GM12875 (cell line): ENCODE measurements around the gene DOCK10.

ENCODE experiments used
- H3K4me3 ChIP-seq: one replicate; pipeline ENCODE4 v1.5.1; 2011; ENCODE audit warnings: low read depth, low read length, control low read depth
- TF ChIP-seq, protein P1 (sequence below): IDR thresholded peaks from 2 replicates; pipeline ENCODE4 v1.5.1; 2011; ENCODE audit warnings: low read depth, mild to moderate bottlenecking, control low read depth, inconsistent platforms, low read length, moderate library complexity, borderline replicate concordance; ENCODE audit not compliant: insufficient read depth

DOCK10 gene

DNA sequence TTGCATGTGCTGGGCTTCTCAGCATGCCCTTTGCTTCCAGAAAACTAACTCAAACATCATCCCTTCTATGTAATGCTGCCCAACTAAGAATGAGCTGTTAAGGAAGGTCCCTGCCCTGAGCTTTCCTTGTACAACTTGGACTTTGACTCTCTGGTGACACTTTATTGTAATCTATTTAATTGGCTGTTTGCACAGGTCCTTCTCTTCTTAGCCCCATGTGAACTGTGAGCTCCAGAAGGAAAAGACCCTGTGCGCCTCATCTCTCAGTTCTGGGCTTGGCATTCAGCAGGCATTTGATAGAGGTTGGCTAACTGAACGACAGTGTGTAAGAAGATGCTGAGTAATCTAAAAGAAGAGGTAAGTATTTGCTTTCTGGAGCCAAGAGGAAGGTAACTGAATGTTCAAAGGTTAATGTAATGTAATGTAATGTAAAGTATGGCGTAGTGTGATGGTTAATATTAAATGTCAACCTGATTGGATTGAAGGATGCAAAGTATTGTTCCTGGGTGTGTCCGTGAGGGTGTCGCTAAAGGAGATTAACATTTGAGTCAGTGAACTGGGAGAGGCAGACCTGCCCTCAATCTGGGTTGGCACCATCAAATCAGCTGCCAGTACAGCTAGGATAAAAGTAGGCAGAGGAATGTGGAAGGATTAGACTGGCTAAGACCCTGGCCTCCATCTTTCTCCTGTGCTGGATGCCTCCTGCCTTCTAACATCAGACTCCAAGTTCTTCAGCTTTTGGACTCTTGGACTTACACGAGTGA lies 265.3 kb downstream of the DOCK10 start:
- no peak overlapping the region for H3K4me3 ChIP-seq
- TF ChIP-seq, protein P1, sequence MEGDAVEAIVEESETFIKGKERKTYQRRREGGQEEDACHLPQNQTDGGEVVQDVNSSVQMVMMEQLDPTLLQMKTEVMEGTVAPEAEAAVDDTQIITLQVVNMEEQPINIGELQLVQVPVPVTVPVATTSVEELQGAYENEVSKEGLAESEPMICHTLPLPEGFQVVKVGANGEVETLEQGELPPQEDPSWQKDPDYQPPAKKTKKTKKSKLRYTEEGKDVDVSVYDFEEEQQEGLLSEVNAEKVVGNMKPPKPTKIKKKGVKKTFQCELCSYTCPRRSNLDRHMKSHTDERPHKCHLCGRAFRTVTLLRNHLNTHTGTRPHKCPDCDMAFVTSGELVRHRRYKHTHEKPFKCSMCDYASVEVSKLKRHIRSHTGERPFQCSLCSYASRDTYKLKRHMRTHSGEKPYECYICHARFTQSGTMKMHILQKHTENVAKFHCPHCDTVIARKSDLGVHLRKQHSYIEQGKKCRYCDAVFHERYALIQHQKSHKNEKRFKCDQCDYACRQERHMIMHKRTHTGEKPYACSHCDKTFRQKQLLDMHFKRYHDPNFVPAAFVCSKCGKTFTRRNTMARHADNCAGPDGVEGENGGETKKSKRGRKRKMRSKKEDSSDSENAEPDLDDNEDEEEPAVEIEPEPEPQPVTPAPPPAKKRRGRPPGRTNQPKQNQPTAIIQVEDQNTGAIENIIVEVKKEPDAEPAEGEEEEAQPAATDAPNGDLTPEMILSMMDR = no peak

DNA sequence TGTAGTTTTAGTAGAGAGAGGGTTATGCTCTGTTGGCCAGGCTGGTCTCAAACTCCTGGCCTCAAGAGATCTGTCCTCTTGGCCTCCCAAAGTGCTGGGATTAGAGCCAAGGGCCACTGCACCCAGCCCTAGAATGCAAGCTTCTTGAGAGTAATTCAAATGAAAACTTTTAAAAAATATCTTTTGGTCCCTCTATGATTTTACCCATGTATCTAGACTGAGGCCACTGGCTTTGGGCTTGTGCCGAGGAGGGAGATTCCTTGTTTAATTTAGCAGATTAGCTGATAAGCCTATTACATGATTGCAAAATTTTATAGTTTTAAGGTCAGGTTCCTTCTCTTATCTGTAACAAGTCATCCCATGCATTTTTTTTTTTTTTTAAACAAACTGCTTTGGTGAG lies 266.6 kb downstream of the DOCK10 start:
- H3K4me3 ChIP-seq = no peak overlapping the region
- TF ChIP-seq, protein P1 = no peak

DNA sequence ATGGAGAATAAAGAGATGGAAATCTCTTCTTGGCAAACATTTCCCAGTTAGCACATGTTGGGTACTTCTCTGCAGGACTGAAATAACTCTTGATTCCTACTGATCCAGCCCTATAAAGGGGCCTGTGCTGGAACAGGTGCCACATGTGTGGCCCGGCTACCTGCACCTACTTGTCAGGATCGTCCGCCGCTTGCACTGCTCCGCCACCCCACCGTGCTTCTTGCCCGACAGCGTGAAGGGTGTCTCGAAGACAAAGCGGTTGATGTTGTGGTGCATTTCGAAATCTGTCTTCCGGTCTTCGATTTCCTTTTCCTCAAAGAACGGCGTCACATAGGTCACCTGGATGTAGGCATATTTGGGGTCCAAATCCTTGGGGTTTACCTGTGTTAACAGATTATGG lies 267.5 kb downstream of the DOCK10 start:
- TF ChIP-seq, protein P1 = no peak
- no peak overlapping the region for H3K4me3 ChIP-seq

DNA sequence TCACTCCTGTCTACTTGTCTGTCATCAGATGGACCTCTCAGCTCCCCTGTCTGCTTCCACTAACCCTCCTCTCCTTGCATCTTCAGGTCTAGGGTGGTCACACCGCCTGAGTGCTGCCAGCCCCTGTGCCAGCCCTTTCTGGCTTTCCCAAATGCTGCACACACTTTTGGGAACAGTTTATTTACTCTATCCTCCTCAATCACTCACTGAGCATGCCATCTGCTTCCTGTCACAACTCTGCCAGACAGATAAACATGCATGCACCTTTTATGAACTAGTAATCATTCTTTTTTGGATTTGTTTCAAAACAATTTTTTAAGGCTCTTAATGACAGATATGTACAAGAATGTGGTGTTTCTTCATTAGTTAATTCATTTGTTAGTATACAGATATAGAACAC lies 269.8 kb downstream of the DOCK10 start:
- no peak overlapping the region for H3K4me3 ChIP-seq
- TF ChIP-seq, protein P1 = no peak

DNA sequence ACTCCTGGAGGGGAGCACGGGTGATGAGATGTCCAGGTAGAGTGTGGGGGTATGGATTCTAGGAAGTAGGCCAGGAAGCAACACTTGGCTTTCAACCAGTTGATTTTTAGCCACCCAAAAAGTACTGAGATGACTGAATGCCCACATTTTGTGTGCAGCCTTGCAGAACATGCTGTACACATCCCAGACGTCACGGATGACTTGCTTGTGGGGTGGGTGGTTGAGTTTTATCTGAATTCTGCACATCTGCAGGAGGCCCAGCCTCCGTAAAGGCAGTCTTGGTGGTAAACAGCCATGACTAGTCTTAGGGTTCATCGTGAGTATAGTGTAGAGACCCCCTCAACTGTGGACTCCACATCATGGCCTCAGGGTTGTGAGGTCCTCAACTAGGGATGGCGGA lies 272.8 kb downstream of the DOCK10 start:
- H3K4me3 ChIP-seq = no peak overlapping the region
- TF ChIP-seq, protein P1 = no peak

DNA sequence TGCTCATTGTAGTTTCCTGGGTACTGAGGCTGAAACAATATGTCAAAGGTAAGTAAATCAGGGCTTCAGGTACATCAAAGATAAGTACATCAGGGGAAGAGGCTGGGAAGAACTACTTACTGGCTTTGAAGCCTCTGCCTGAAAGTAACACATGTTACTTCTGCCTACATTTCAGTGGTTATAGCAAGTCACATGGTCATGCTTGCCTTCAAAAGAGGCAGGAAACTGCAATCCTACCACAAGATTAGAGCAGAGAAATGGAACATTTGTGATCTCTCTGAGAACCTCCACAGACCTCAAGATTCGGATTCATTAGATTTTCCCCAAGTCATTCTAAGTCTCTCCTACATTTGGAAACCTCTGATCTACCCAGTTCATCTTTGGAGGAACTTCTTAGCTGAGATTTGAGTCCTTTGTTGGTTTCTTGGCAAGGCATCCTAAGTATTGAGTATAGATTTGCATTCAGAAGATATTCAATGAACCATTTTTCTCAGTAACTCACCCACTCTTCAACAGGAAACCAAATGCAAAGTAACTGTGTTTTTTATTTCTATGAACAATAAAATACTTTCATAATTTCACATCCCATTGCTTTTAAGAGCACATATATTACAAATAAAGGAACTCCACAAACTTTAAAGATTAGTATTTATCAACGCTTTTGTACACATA lies 277.6 kb downstream of the DOCK10 start:
- no peak overlapping the region for H3K4me3 ChIP-seq
- TF ChIP-seq, protein P1 = no peak

DNA sequence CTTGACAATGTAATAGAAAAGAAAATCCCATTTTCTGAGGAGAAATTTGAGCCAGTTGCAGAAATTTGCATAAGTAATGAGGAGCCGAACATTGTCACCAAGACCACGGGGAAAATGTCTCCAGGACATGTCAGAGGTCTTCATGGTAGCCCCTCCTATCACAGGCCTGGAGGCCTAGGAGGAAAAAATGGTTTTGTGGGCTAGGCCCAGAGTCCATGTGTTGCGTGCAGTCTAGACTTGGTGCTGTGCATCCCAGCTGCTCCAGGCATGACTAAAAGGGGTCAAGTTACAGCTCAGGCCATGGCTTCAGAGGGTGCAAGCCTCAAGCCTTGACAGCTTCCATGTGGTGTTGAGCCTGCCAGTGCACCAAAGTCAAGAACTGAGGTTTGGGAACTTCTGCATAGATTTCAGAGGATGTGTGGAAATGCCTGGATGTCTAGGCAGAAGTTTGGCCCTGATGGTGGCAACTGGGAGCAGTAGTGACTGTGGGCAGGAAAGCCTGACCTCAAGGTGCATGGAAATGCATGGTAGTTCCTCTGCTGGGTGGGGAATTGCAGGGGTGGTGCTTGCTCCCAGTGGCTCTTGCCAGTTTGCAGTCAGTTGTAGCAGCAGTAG lies 284.2 kb downstream of the DOCK10 start:
- no peak overlapping the region for H3K4me3 ChIP-seq
- TF ChIP-seq, protein P1 = no peak
